Smooth muscle cell of the brain vasculature (primary cell): ENCODE results near the gene TIMM17A.

Source experiments
- DNase-seq: peaks from one replicate; pipeline ENCODE4 v3.0.0-alpha.2; 2012; ENCODE audit warnings: low read depth, low spot score

The TIMM17A gene

DNA sequence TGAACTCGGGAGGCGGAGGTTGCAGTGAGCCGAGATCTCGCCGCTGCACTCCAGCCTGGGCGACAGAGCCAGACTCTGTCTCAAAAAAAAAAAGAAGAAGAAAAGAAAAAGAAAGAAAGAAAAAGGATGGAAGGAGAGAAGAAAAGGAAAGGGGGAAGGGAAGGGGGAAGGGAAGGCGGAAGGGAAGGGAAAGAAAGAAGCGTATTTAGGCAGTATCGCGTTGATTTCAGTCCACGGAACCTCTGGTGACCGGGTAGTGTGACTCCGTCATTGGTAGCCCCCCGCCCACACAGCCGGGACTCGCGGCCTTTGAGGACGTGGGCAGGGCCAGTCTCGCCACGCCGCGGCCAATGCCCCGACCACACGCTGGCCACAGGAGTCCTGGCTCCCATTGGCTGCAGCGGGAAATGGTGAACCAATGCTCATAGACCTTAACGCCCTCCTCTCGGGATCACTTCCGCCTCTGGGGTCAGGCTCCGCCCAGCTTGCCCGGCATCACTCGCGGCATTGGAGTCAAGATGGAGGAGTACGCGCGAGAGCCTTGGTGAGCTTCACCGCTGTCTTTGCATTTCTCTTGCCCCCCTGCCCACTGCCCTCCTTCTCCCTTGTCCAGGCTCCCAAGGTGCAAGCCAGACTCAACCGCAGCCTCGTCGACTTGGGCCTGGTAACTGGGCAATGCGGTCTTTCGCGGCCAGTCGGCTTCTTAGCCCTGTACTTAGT lies at the start of gene TIMM17A:
TIMM17A (plus strand) TSS at position 495 of the 720 bp plus-strand sequence; CDS start at position 519, 24 bp downstream.
- peak; percentile 93 for DNase-seq

DNA sequence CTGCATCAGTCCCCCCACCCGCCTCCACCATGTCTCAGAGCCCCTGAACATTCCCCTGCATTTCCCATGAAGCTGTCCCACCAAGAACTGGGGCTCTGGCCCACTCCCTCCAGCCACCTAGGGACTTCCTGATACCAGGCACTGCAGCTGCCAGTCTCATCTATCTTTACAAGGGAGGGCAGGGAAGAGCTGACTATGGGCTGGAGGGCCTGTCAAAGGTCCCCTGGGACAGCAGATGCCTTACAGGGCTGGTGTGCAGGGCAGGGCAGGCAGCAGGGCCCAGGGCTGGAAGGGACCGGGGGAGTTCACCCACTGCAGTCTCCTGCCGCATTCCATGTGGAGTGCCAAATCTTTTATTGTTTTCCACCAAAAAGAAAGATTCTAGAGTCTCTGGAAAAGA lies 49.0 kb upstream of the TIMM17A start:
- DNase-seq = no peak

DNA sequence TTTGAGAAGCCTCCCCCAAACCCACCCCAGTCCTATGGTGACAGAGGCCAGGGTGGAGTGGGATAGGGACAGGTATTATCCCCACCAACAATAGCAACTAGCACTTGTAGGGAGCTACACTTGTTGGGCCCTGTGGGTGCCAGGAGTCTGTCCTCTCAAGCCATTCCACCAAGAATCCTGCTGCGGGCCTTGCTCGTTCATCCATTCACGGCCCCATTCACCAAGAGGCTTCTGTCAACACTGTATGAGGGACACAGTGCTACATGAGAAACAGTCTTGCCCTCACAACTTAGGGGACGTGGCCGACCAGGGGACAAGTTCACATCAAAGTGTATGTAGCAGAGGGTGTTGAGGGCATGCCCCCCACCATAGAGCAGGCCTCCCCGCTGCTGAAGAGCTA lies 47.7 kb upstream of the TIMM17A start:
- DNase-seq = no peak

DNA sequence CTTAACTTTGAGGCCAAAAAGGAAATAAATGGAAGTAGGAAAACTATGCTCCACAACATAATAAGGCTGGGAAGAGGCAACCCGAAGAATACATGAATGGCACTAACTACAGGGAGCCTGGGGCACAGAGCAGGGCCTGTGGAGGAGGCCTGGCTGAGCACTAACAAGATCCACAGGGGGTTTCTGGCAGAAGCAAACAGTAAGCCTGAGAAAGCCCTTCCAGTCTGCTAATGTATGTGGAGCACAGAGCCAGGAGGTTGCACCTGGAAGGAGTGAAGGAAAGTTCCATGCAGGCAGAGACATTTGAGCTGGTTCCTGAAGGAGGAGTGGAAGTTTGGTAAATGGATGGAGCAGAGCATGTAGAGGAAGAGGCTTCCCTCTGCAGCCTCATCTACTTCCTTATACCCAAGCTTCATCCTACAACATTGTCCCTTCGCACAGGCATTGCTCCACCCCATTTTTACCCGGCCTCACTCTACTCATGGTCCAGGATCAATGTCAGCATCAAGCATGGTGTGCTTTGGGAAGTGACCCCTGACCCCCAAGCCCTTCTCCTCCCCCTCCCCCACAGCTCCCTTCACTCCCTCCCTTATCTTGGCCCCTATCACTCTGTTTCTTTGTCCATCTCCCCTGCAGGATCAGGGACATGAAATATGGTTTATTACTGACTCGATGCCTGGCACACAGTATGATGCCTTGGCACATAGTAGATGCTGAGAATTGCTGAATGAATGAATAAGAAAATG lies 43.3 kb upstream of the TIMM17A start:
- DNase-seq = peak; percentile 79

DNA sequence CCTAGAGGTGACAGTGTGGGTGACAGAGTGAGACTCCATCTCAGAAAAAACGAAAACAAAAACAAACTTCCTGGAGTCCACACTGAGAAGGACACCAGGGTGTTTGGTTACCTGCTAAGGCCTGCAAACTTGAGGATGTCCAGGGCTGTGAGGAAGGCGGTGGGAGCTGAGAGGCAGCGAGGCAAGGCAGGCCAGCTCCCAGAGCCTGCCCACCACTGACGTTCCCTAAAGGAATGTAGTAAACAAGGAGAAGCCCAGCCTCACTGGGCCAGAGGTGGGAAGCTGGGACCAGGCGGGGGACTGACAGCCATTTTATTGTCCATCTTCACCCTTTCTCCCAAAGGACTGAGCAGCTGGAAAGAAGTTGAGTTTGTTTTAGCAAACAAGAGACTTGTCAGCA lies 42.5 kb upstream of the TIMM17A start:
- DNase-seq = no peak

DNA sequence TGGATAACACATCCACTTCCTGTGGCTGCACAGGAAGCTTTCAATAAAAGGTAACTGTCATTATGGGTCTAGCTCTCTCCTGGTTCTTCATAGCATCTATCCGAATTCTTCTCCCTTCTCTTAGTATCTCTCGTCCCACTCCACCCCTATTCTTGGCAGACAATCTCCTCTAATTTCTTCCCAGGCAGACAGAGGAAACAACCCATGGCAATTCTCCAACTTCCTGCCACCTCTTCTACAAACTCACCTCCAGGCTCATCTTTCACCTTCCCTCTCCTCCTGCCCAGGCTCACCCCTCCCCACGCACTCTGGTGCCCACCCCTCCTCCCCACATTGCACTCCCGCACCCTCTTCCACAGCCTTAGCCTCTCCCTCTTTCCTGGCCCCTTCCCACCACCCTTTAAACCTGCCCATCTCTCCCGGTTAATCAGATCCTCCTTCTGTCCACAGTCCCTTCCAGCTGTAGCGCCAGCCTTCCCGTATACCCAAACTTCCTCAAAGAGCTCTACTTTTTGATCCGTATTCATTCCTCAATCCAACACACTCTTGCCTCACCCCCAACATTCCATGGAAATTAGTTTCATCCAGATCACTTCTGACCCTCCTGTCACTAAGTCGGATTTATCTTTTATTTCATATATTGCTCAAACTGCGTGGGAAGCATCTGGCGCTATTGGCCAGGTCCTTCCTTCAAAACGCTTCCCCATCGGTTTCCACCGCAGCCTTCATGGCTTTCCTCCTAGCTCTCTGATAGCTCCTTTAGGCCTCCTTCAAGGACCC lies 40.7 kb upstream of the TIMM17A start:
- no peak for DNase-seq

DNA sequence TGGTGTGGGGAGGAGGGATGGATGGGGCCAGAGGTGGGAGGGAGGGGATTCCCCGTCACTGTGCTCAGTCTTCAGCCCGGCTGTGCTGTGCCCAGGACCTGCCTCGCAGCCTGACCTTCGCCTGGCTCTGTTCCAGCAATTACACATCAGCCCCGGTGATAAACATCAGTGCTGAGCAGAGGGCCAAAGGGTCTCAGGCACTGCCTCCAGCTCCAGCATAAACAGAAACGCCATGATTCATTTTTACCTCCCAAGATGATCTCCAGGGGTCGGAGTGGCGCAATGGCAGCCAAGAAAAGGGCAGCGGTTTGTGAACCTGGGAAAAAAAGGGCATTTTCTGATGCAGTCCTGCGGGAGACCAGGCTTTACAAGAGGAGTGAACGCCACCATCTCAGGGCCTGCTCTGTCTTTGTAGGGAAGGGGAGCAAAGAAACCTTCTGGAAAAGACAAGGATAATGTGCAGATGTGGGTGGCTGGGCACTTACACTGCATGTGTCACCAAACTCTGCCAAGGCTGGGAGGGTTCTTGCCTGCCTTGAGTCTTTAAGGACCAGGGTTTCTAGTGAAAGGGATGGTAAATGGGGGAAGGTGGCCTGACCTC lies 38.6 kb upstream of the TIMM17A start:
- peak; percentile 91 for DNase-seq

DNA sequence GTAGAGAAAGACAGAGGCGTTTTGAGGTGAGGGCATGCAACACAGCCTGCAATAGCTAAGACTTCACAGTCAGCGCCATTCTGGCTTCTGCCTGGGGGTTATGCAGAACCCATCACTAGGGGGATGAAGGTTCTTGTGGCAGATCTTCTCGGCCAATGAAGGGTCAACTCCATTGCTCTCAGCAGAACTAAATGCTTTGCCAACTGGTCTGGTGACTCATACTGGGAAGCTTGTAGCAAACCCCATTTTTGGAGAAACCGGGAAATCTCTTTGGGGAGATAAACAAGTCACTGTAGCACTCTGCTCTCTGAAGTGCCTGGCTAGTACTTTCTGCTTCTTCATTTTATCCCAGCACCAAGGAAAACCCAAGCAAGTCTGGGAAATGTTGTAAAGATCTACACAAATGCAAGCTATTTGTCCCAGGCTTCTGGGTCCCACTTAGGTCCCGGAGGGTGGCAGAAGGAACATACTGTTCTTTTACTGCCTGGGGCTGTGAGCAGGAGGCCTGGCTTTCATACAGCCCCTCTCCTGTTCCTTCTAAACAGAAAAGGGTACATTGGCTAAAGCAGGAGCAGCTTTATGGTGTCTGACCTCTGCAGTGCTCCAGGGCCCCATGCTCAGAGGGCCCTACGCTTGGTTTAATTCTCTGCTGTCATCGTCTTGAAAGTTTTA lies 37.8 kb upstream of the TIMM17A start:
- DNase-seq = no peak

DNA sequence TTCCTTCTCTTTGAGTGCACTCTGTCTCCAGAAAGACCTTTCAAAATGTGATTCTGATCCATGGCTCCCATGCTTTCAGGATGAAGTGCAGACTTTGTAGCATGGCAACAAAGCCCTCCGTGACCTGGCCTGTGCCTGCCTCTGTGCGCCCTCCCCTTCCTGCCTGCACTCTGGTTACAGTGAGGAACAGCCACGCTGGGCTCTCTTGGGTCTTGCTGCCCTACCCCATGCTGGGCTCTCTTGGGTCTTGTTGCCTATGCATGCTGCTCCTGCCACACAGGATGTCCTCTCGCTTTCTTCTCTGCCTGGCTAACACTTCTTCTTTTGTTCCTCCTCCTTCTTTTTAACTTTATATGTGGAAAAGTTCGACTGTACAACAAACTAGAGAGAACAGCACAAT lies 37.0 kb upstream of the TIMM17A start:
- DNase-seq = no peak

DNA sequence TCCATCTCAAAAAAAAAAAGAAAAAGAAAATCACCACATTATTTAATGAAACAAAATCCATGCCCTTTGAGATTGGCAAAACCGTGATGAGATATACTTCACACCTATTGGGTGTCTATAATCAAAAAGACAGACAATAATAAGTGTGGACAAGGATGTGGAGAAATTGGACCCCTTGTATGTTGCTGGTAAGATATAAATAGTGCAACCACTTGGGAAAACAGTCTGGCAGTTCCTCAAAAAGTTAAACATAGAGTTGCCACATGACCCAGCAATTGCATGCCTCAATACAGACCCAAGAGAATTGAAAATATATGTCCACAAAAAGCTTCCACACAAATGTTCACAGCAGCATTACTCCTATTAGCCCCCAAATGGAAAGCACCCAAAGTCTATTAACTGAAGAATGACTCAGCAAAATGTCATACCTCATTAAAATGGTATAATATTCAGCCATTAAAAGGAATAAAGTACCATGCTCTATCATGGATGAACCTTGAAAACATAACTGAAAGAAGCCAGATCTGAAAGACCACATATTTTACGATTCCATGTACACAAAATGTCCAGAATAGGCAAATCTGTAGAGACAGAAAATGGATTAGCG lies 33.2 kb upstream of the TIMM17A start:
- DNase-seq = no peak

DNA sequence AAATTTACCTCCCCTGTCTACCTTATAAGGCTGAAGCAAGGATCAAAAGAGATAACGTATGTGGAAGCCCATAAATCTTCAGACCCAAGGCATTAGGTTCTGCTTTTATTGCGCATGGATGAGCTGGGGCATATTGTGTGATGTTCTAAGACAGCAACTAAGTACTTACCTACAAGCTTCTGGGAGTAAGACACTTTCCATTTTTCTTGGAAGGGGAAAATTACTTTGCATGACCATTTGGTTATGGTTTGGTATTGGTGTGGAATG lies 30.1 kb upstream of the TIMM17A start:
- DNase-seq = no peak

DNA sequence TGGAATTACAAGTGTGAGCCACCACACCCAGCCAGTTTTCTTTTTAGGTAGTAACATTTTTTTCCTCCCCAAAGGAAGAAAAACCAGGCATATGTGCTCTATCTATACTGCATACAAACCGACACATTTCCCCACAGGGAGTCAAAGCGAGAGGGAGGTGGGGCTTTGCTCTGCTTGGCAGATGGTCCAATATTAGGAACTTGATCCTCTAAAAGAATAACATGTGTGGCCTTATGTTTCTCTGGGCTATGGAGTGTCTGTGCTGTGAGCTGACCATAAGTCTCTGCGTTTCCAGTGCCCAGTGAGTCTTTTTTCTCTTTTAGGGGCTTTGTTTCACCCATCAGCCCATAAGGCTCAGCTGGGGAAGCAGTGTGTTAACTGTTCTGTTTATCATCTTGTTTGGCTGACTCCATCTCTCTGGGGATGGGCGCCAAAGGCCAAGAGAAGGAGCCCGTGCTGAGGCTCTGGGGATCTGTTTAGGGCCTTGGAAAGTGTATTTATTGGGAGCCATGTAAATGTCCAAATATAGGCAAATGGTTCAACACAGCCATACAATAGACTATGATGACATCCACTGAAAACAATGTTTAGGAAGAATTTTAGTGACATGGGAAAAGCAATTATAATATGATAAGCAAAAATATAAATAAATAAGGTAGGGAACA lies 29.2 kb upstream of the TIMM17A start:
- DNase-seq = no peak

DNA sequence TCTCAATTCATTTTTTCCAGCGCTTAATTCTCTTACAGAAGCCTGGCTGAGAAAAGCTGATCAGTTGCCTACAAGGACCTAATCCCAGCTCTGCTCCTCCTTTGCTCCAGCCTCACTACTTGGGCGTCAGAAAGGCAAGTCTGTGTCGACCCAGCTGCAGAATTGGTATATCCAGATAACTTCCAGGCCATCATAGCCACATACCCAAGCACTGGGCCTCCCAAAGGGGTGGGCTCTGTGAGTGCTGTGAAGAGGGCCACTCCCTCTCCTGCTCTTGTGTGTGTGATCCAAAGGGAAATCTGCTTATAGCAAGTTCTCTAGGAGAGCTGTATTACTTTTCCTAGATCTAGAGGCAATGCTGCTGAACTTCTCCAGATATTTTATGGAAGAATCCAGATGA lies 27.0 kb upstream of the TIMM17A start:
- no peak for DNase-seq

DNA sequence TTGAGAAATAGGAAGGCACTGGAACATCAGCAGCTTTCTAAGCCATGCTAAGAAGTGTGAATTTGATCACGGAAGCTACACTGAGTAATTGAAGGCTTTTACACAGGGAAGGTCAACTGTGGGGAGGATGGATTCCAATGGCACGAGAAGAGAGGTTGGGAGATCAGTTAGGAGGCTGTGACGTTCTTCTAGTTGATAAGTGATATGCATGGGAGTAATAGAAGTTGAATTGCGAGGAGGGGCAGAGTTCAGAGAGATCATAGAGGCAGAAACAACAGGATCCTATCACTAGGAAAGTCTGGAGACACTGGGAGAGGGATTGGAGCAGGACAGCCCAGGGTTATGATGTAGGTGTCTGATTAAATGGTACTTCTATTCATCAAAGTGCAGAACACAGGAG lies 25.2 kb upstream of the TIMM17A start:
- DNase-seq = no peak

DNA sequence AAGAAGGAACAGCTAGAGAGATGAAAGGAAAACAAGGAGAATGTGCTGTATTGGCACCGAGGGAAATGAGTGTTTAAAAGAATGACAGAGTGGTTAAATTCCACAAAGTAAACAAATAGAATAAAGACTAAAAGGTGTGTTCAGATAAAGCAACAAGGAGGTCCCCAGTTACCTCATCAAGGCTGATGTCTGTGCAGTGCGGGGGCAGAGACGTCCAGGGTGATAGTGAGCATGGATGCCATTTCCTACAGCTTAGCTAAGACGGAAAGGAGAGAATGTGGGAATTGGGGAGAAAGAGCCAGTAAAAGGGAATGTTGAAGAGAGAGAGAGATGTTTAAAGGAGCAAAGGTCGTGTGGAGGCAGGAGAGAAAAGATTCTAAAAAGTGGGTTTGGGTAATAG lies 24.5 kb upstream of the TIMM17A start:
- no peak for DNase-seq

DNA sequence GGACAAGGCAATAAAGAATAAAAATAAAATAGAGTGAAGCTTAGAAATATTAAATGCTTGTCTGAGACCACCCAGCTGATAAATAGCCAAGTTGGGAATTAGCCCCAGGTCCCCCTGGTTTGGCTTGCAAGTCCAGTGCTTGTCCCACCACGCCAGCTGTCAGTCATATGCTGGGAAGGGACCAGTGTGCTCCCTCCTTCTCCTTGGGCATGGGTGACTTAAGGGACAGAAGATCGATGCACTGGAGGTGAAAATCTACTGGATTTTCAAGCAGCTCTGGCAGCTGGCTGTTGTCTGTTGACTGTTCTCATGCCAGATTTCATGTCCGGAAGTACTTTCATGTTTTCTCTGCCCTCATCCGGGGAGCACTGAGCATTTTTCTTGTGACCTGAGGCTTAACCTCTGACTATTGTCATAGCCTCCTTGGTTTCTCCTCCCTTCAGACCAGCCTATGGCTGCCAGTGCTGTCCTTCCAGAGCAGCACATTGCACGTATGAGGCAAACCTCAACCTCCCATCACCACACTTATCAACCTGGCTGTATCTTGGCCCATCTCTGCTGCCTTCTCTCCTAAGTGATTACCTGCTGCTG lies 21.4 kb upstream of the TIMM17A start:
- no peak for DNase-seq

DNA sequence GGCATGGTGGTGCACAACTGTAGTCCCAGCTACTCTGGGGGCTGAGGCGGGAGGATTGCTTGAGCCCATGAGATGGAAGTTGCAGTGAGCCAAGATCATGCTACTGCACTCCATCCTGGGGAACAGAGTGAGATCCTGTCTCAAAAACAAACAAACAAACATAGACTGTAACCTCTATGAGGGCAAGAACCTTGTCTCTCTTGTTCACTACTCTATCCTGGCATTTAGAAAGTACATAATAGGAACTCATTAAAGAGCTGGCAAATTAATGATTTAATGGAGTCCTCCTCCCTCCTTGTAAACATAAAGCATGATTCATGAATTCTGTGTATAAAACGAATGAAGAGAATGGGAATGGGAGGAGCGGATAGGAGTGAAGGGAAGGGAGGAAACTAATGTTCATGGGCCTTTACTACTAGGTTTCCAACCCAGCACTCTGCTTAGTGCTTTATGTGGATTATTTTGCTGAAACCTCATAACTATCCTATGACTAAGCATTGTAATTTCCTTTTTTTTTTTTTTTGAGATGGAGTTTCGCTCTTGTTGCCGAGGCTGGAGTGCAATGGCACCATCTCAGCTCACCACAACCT lies 17.6 kb upstream of the TIMM17A start:
- DNase-seq = no peak

DNA sequence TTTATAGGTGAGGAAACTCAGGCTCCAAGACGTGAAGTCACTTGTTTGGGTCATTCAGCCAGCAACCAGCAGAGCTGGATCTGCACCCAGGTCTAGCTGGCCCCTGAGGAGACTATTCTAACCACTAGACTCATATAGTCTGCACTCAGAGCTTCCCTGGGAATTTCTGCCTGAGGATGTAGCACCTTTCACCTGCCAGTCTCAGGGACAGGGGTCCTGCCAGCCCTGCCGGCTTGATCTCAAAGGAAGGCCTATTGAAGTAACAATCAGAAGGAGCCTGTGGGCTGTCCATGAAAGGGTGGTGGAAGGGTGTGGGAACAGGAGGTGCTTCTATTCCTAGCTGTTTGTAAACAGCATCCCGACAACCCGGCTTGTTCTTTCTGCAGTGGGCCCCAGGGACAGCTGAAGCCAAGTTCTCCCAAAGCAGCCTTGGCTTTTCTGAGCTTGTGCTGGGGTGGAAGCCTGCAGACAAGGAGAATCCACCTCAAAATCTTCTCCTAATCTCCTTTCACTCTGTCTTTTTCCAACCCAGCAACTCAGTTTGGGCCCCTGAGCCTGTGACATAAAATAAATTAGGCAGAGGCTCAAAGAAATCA lies 16.8 kb upstream of the TIMM17A start:
- DNase-seq = no peak

DNA sequence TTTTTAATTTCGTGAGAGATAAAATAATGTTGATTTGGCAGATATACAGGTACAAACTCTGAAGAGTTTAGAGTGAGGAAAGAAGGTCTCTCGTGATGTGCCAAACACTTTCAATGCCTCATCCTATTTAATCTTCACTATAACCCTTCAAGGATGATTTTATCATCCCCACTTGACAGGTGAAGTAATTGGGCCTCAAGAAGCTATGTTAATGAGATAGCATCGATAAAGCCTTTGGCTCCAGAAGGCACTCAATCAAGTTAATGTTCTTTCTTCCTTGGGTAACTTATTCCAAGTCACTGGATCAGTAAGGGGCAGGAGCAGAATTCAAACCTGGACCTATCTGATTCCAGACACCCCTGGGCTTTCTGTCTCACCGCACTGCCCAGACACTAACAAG lies 16.2 kb upstream of the TIMM17A start:
- no peak for DNase-seq

DNA sequence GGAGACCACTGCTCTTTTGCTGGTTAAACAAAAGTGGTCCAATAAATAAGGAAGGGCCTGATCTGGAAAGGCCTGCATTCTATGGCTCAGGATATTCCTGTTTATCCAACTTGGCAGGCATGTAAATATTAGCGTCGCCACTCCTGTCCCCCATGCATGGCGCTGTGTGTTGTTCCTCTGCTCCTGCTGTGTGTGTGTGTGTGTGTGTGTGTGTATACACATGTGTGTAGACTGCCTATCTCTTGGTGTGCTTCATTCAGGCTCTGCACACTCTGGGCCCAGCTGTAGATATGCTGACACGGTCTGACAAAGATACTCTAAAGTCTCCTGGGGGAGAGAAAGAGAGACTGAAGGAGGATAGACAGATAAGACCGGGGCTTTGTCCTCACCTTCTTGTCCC lies 15.7 kb upstream of the TIMM17A start:
- no peak for DNase-seq
